Esophagus muscularis mucosa (tissue), 4 donors: ENCODE data around the gene PRTN3. TPM values are rescaled to one million over a fixed set of nuclear protein-coding genes. Genes with fewer than 3 reads are reported as not detected.

ENCODE experiments used
- DNase-seq: peaks from one replicate; pipeline ENCODE4 v3.0.0-alpha.2; 2017; ENCODE audit errors: extremely low spot score
- H3K27ac ChIP-seq, 4 donors: fragments of 200-600 bp; sonication (generic); replicated peaks in 1 of 4; 1 replicate in 3 of 4; 2 replicates in 1 of 4; pipeline ENCODE4 v1.5.1; 2016 to 2019; ENCODE audit warnings: mild to moderate bottlenecking in 1 of 4
- H3K27me3 ChIP-seq, 4 donors: fragments of 200-600 bp; sonication (generic); one replicate each; pipeline versions ENCODE4 v1.5.1 to v1.6.0; 2016 to 2019
- H3K36me3 ChIP-seq, 4 donors: fragments of 200-600 bp; sonication (generic); one replicate each; pipeline ENCODE4 v1.5.1; 2016 to 2019
- H3K4me1 ChIP-seq, 4 donors: fragments of 200-600 bp; sonication (generic); one replicate each; pipeline ENCODE4 v1.5.1; 2016 to 2019
- H3K4me3 ChIP-seq, 4 donors: fragments of 200-600 bp; sonication (generic); 1 replicate in 2 of 4; 2 replicates in 2 of 4; pipeline ENCODE4 v1.5.1; 2016 to 2019; ENCODE audit warnings: mild to moderate bottlenecking in 4 of 4, moderate library complexity in 1 of 4
- H3K9me3 ChIP-seq, 4 donors: fragments of 200-600 bp; sonication (generic); 1 replicate in 3 of 4; 2 replicates in 1 of 4; pipeline ENCODE4 v1.5.1; 2016 to 2019
- CTCF ChIP-seq, 3 experiments: fragments of 200-600 bp in 2 of 3; fragments of 450-650 bp in 1 of 3; sonication (generic) in 2 of 3; IDR thresholded peaks; one replicate each; pipeline ENCODE4 v1.5.1; 2017 to 2019; ENCODE audit warnings: antibody characterized with exemption in 3 of 3, mild to moderate bottlenecking in 2 of 3, moderate library complexity in 1 of 3
- EP300 ChIP-seq: sonication (generic); formaldehyde crosslinking; IDR thresholded peaks from one replicate; pipeline ENCODE4 v1.6.1; 2017; ENCODE audit warnings: antibody characterized with exemption
- POLR2A ChIP-seq: fragments of 450-650 bp; IDR thresholded peaks from one replicate; pipeline ENCODE4 v1.6.1; 2017; ENCODE audit warnings: antibody characterized with exemption, moderate library complexity, mild to moderate bottlenecking, low read depth
- POLR2AphosphoS5 ChIP-seq, 2 donors: sonication (generic); formaldehyde crosslinking; IDR thresholded peaks; one replicate each; pipeline ENCODE4 v1.6.1; 2017; ENCODE audit warnings: antibody characterized with exemption in 2 of 2
- WGBS: methylation state at CpG from one replicate; pipeline ENCODE4 v1.1.5; 2018; 5-methylcytosine and 5-hydroxymethylcytosine counted together
- intact Hi-C: fragments of 100-400 bp; cut with DNase I; formaldehyde crosslinking; loops from one replicate; pipeline ENCODE4 v1.15.1; 2023
- total RNA-seq, 4 donors: library from RNA; depleted of rRNA; stranded (reverse); fragments of >200 nt; gene quantifications; one replicate each; pipeline versions ENCODE4 v1.1.0 to v1.2.1, GENCODE V29; 2016

PRTN3 gene
- total RNA-seq, 4 donors from 2014 or later = 1.2 TPM; not detected in 3

GRCh38 chr19:824885-825284, 15.9 kb upstream of the PRTN3 start:
- 82% methylated on average over 15 of the region's 15 CpGs for WGBS
- Histone ChIP-seq H3K36me3 (no peaks in the 10 kb centered on the region), H3K27ac (no peak overlapping the region), H3K4me3 (no peak overlapping the region), H3K9me3 (no peaks in the 10 kb centered on the region), H3K4me1 (peaks cover 16 to 21% (median 19%) of the 10 kb centered on the region in 4 donors), H3K27me3 (peaks cover 0 to 68% (median 24%) of the 10 kb centered on the region in 4 donors)
- TF ChIP-seq CTCF (IDR thresholded peaks at IDR 0.05) (no peak), POLR2AphosphoS5 (IDR thresholded peaks at IDR 0.05) (no peak), EP300 (no peak), POLR2A (no peak)
- intact Hi-C loops = no loop called here
- no peak for DNase-seq

GRCh38 chr19:825897-826644, 14.7 kb upstream of the PRTN3 start:
- intact Hi-C loops = no loop called here
- H3K4me1 ChIP-seq = peaks cover 16 to 19% (median 18%) of the 10 kb centered on the region in 4 donors
- no peaks in the 10 kb centered on the region for H3K9me3 ChIP-seq
- TF ChIP-seq EP300 = no peak
- no peak for TF ChIP-seq CTCF (IDR thresholded peaks at IDR 0.05)
- H3K4me3 ChIP-seq = no peak overlapping the region
- H3K27me3 ChIP-seq = peaks cover 0 to 75% (median 22%) of the 10 kb centered on the region in 4 donors
- DNase-seq = no peak
- WGBS = 79% methylated on average over 19 of the region's 19 CpGs
- no peak overlapping the region for H3K27ac ChIP-seq
- no peaks in the 10 kb centered on the region for H3K36me3 ChIP-seq

- WGBS = 84% methylated on average over 11 of the region's 11 CpGs
Measured at GRCh38 chr19:827314-827709, 13.5 kb upstream of the PRTN3 start.

GRCh38 chr19:827710-828321, 13.0 kb upstream of the PRTN3 start, which contains the start of gene AZU1:
TSS of gene AZU1 (plus strand) at chr19:827837. CDS start at chr19:827847, 10 bp downstream.
- TF ChIP-seq POLR2A = no peak
- no peak for TF ChIP-seq EP300
- TF ChIP-seq CTCF (IDR thresholded peaks at IDR 0.05) = no peak
- TF ChIP-seq POLR2AphosphoS5 (IDR thresholded peaks at IDR 0.05) = no peak
- Histone ChIP-seq H3K4me1 (peaks cover 0 to 1% (median under 1%) of the 10 kb centered on the region in 4 donors), H3K27ac (no peak within 1 kb of the TSS), H3K36me3 (no peaks in the 10 kb centered on the region), H3K27me3 (peaks cover 0 to 73% (median 8%) of the 10 kb centered on the region in 4 donors), H3K4me3 (no peak within 1 kb of the TSS), H3K9me3 (no peaks in the 10 kb centered on the region)
- DNase-seq = no peak
- intact Hi-C loops = no loop called here
- 63% methylated on average over 13 of the region's 33 CpGs for WGBS

More at GRCh38 chr19:827314-827709, 13.5 kb upstream of the PRTN3 start:
- peaks cover 4 to 6% (median 5%) of the 10 kb centered on the region in 4 donors for H3K4me1 ChIP-seq
- no peak for DNase-seq
- no peak overlapping the region for H3K4me3 ChIP-seq
- no peak for TF ChIP-seq EP300
- TF ChIP-seq POLR2A = no peak
- TF ChIP-seq POLR2AphosphoS5 (IDR thresholded peaks at IDR 0.05) = no peak
- TF ChIP-seq CTCF (IDR thresholded peaks at IDR 0.05) = no peak
- intact Hi-C loops = no loop called here
- peaks cover 0 to 75% (median 13%) of the 10 kb centered on the region in 4 donors for H3K27me3 ChIP-seq
- no peak overlapping the region for H3K27ac ChIP-seq
- H3K9me3 ChIP-seq = no peaks in the 10 kb centered on the region
- H3K36me3 ChIP-seq = no peaks in the 10 kb centered on the region
